Measurements from ENCODE around the gene KCNG1. TPM values are rescaled to one million over a fixed set of nuclear protein-coding genes. Genes with fewer than 3 reads are reported as not detected.

KCNG1 gene
- total RNA-seq, 1 donor from 2014 or later: 4.4 TPM

- H3K36me3 Mint-ChIP-seq (ENCODE audit: low read depth, unreplicated experiment): peaks cover 3% of the 10 kb centered on the region
- DNase-seq (ENCODE audit: low spot score): no peak
- H3K27ac Mint-ChIP-seq (ENCODE audit: unreplicated experiment): no peak overlapping the region
- H3K4me1 Mint-ChIP-seq (ENCODE audit: unreplicated experiment): peaks cover 36% of the 10 kb centered on the region
- H3K9me3 Mint-ChIP-seq (ENCODE audit: unreplicated experiment): no peaks in the 10 kb centered on the region
- no peak for TF ChIP-seq CTCF (IDR thresholded peaks at IDR 0.05; ENCODE audit: unreplicated experiment)
- peaks cover 9% of the 10 kb centered on the region for H3K27me3 Mint-ChIP-seq (ENCODE audit: unreplicated experiment)
- H3K4me3 Mint-ChIP-seq (ENCODE audit: unreplicated experiment): no peak overlapping the region
These were observed 5.7 kb downstream of the KCNG1 start for GRCh38 chr20:51017251-51017650.

- DNase-seq (ENCODE audit: low spot score): no peak
- H3K4me3 Mint-ChIP-seq (ENCODE audit: unreplicated experiment): no peak overlapping the region
- TF ChIP-seq CTCF (IDR thresholded peaks at IDR 0.05; ENCODE audit: unreplicated experiment): no peak
- H3K27ac Mint-ChIP-seq (ENCODE audit: unreplicated experiment): no peak overlapping the region
- peaks cover 29% of the 10 kb centered on the region for H3K4me1 Mint-ChIP-seq (ENCODE audit: unreplicated experiment)
- peaks cover 9% of the 10 kb centered on the region for H3K27me3 Mint-ChIP-seq (ENCODE audit: unreplicated experiment)
- no peaks in the 10 kb centered on the region for H3K9me3 Mint-ChIP-seq (ENCODE audit: unreplicated experiment)
- H3K36me3 Mint-ChIP-seq (ENCODE audit: low read depth, unreplicated experiment): peaks cover 3% of the 10 kb centered on the region
These were observed 6.4 kb downstream of the KCNG1 start for GRCh38 chr20:51016521-51016920.

- Mint-ChIP-seq H3K27me3 (ENCODE audit: unreplicated experiment) (peaks cover 9% of the 10 kb centered on the region), H3K27ac (ENCODE audit: unreplicated experiment) (no peak overlapping the region)
These were observed 7.8 kb downstream of the KCNG1 start for GRCh38 chr20:51014797-51015722.

GRCh38 chr20:51013577-51014330 lies 9.2 kb downstream of the KCNG1 start:
- DNase-seq (ENCODE audit: low spot score): no peak
- Mint-ChIP-seq H3K4me3 (ENCODE audit: unreplicated experiment) (no peak overlapping the region), H3K36me3 (ENCODE audit: low read depth, unreplicated experiment) (peaks cover 8% of the 10 kb centered on the region), H3K27me3 (ENCODE audit: unreplicated experiment) (peaks cover 9% of the 10 kb centered on the region), H3K27ac (ENCODE audit: unreplicated experiment) (no peak overlapping the region), H3K4me1 (ENCODE audit: unreplicated experiment) (peaks cover 20% of the 10 kb centered on the region), H3K9me3 (ENCODE audit: unreplicated experiment) (no peaks in the 10 kb centered on the region)
- TF ChIP-seq CTCF (IDR thresholded peaks at IDR 0.05; ENCODE audit: unreplicated experiment): no peak

More at GRCh38 chr20:51014797-51015722, 7.8 kb downstream of the KCNG1 start:
- Mint-ChIP-seq H3K9me3 (ENCODE audit: unreplicated experiment) (no peaks in the 10 kb centered on the region), H3K4me1 (ENCODE audit: unreplicated experiment) (peaks cover 20% of the 10 kb centered on the region), H3K4me3 (ENCODE audit: unreplicated experiment) (no peak overlapping the region), H3K36me3 (ENCODE audit: low read depth, unreplicated experiment) (peaks cover 3% of the 10 kb centered on the region)
- TF ChIP-seq CTCF (IDR thresholded peaks at IDR 0.05; ENCODE audit: unreplicated experiment): peak; percentile 79
- DNase-seq (ENCODE audit: low spot score): peak; percentile 85

Data from endothelial cell (in vitro differentiated cells).